ENCODE data around the gene SH3RF2. TPM values are rescaled to one million over a fixed set of nuclear protein-coding genes. Genes with fewer than 3 reads are reported as not detected.

SH3RF2 gene
- polyA plus RNA-seq, 3 donors = not detected

GRCh38 chr5:146006470-146007190 lies 70.3 kb downstream of the SH3RF2 start:
- intact Hi-C loops (cut with micrococcal nuclease) = no loop called here
- peaks cover 0 to 7% (median 4%) of the 10 kb centered on the region in 3 donors for H3K27me3 Mint-ChIP-seq (ENCODE audit: low read depth in 3 of 3)

DNA sequence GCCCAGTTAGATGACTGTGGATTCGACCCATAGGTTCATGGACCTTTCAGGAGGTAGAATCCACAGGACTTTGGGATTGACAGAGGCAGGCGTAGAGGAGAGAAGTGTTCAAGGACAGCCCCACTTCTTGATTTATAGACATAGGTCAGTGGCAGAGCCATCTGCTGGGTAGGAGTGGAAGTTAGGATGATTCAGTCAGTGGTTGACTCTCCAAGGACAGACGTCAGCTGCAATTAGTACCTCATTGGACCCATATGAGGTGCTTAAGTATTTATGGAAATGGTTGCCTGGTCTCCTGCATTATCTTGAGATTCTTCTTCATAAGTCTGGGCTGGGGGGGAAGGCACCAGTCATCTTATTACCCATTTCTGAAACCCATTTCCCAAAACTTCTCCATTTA lies 70.9 kb downstream of the SH3RF2 start:
- no peaks in the 10 kb centered on the region for H3K79me2 ChIP-seq (ENCODE audit: insufficient read depth, low read length)
- peaks cover 23% of the 10 kb centered on the region for H3K4me1 Mint-ChIP-seq
- H3K9me3 ChIP-seq (replicated peaks in 1 of 2; ENCODE audit: control insufficient read depth in 1 of 2, insufficient read depth in 1 of 2, low read length in 2 of 2) = no peaks in the 10 kb centered on the region

More at GRCh38 chr5:146006470-146007190, 70.3 kb downstream of the SH3RF2 start:
- Histone ChIP-seq H4K20me1 (ENCODE audit: insufficient read depth, low read length) (no peaks in the 10 kb centered on the region), H3K4me1 (ENCODE audit: control insufficient read depth in 1 of 2, insufficient read depth in 2 of 2, low read length in 2 of 2) (peaks cover 17 to 28% of the 10 kb centered on the region in 2 donors), H3K4me3 (replicated peaks in 1 of 3; ENCODE audit: low read depth in 2 of 3, low read length in 3 of 3) (no peak overlapping the region), H2AFZ (ENCODE audit: insufficient read depth, low read depth, low read length, poor library complexity, severe bottlenecking) (peak overlapping the region; percentile 38), H3K4me2 (replicated peaks; ENCODE audit: extremely low read depth, low read length, poor library complexity, severe bottlenecking) (no peak overlapping the region), H3K9me3 (replicated peaks in 1 of 2; ENCODE audit: control insufficient read depth in 1 of 2, insufficient read depth in 1 of 2, low read length in 2 of 2) (no peaks in the 10 kb centered on the region), H3K27me3 (ENCODE audit: control insufficient read depth in 2 of 2, insufficient read depth in 2 of 2, low read length in 2 of 2) (no peaks in the 10 kb centered on the region), H3K27ac (ENCODE audit: low read depth in 1 of 2, low read length in 2 of 2) (peak overlapping the region; percentile 28 to 64), H3K79me2 (ENCODE audit: insufficient read depth, low read length) (no peaks in the 10 kb centered on the region), H3K9ac (ENCODE audit: insufficient read depth, low read length, poor library complexity, severe bottlenecking) (no peak overlapping the region), H3K36me3 (replicated peaks in 1 of 2; ENCODE audit: control insufficient read depth in 1 of 2, insufficient read depth in 2 of 2, low read length in 2 of 2) (no peaks in the 10 kb centered on the region)
- peaks cover 23% of the 10 kb centered on the region for H3K4me1 Mint-ChIP-seq
- TF ChIP-seq, protein P1, sequence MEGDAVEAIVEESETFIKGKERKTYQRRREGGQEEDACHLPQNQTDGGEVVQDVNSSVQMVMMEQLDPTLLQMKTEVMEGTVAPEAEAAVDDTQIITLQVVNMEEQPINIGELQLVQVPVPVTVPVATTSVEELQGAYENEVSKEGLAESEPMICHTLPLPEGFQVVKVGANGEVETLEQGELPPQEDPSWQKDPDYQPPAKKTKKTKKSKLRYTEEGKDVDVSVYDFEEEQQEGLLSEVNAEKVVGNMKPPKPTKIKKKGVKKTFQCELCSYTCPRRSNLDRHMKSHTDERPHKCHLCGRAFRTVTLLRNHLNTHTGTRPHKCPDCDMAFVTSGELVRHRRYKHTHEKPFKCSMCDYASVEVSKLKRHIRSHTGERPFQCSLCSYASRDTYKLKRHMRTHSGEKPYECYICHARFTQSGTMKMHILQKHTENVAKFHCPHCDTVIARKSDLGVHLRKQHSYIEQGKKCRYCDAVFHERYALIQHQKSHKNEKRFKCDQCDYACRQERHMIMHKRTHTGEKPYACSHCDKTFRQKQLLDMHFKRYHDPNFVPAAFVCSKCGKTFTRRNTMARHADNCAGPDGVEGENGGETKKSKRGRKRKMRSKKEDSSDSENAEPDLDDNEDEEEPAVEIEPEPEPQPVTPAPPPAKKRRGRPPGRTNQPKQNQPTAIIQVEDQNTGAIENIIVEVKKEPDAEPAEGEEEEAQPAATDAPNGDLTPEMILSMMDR (IDR thresholded peaks at IDR 0.05) = no peak
- H3K9me3 Mint-ChIP-seq = peaks cover 0 to 8% (median 2%) of the 10 kb centered on the region in 7 donors
- peak; percentile 68 to 78 (median 70) for DNase-seq
- H3K36me3 Mint-ChIP-seq = no peaks in the 10 kb centered on the region
- WGBS (ENCODE audit: insufficient coverage) = 47% methylated on average over 4 of the region's 6 CpGs
- peak overlapping the region; percentile 16 to 82 (median 70) for H3K27ac Mint-ChIP-seq
- H3K4me3 Mint-ChIP-seq = peak overlapping the region in 1 of 2 donors; percentile 18

More for the DNA sequence above, 70.9 kb downstream of the SH3RF2 start:
- Histone ChIP-seq H3K4me3 (replicated peaks in 1 of 3; ENCODE audit: low read depth in 2 of 3, low read length in 3 of 3) (no peak overlapping the region), H3K4me1 (ENCODE audit: control insufficient read depth in 1 of 2, insufficient read depth in 2 of 2, low read length in 2 of 2) (peaks cover 17 to 28% of the 10 kb centered on the region in 2 donors), H4K20me1 (ENCODE audit: insufficient read depth, low read length) (no peaks in the 10 kb centered on the region), H3K27ac (ENCODE audit: low read depth in 1 of 2, low read length in 2 of 2) (peak overlapping the region in 1 of 2 donors; percentile 64), H3K36me3 (replicated peaks in 1 of 2; ENCODE audit: control insufficient read depth in 1 of 2, insufficient read depth in 2 of 2, low read length in 2 of 2) (no peaks in the 10 kb centered on the region), H3K27me3 (ENCODE audit: control insufficient read depth in 2 of 2, insufficient read depth in 2 of 2, low read length in 2 of 2) (no peaks in the 10 kb centered on the region), H3K4me2 (replicated peaks; ENCODE audit: extremely low read depth, low read length, poor library complexity, severe bottlenecking) (no peak overlapping the region), H3K9ac (ENCODE audit: insufficient read depth, low read length, poor library complexity, severe bottlenecking) (no peak overlapping the region), H2AFZ (ENCODE audit: insufficient read depth, low read depth, low read length, poor library complexity, severe bottlenecking) (peak overlapping the region; percentile 38)
- H3K27me3 Mint-ChIP-seq (ENCODE audit: low read depth in 3 of 3) = peaks cover 0 to 5% (median 4%) of the 10 kb centered on the region in 3 donors
- no peaks in the 10 kb centered on the region for H3K36me3 Mint-ChIP-seq
- no peak overlapping the region for H3K4me3 Mint-ChIP-seq
- peaks cover 0 to 8% (median under 1%) of the 10 kb centered on the region in 7 donors for H3K9me3 Mint-ChIP-seq
- WGBS (ENCODE audit: insufficient coverage) = 85% methylated on average over 2 of the region's 3 CpGs
- H3K27ac Mint-ChIP-seq = peak overlapping the region; percentile 16 to 78 (median 65)
- peak; percentile 9 to 45 (median 37) for DNase-seq
- TF ChIP-seq, protein P1 (IDR thresholded peaks at IDR 0.05) = no peak
- intact Hi-C loops (cut with micrococcal nuclease) = no loop called here

Data from CD14-positive monocyte (primary cell).